H1 (cell line): Measurements from ENCODE around the gene ZSCAN21. TPM values are rescaled to one million over a fixed set of nuclear protein-coding genes. Genes with fewer than 3 reads are reported as not detected.

ENCODE experiments used
- CTCF ChIP-seq, 3 experiments: IDR thresholded peaks; 1 replicate in 2 of 3; 2 replicates in 1 of 3; pipeline versions ENCODE4 v1.5.1 to v1.6.1; 2011; ENCODE audit warnings: low read length in 3 of 3, mild to moderate bottlenecking in 3 of 3, inconsistent platforms in 2 of 3, low read depth in 1 of 3, moderate library complexity in 1 of 3; ENCODE audit not compliant: insufficient read depth in 1 of 3; ENCODE audit errors: control extremely low read depth in 1 of 3
- RAD21 ChIP-seq, 2 experiments: IDR thresholded peaks in 1 of 2; conservative IDR thresholded peaks in 1 of 2; 2 replicates each; pipeline ENCODE4 v1.6.1; 2011; ENCODE audit warnings: low read depth in 2 of 2, low read length in 2 of 2, improper control_type of control experiment in 1 of 2, inconsistent platforms in 1 of 2, mild to moderate bottlenecking in 1 of 2, moderate library complexity in 1 of 2
- RNF2 ChIP-seq: fragments of 200-900, 300-1000 bp; sonication (generic); IDR thresholded peaks from 2 replicates; pipeline ENCODE4 v1.7.1; 2016; ENCODE audit warnings: borderline replicate concordance, low read depth, mild to moderate bottlenecking, antibody characterized with exemption, low read length; ENCODE audit not compliant: poor library complexity, severe bottlenecking; ENCODE audit errors: missing control alignments
- polyA plus RNA-seq, 7 experiments: library from polyadenylated mRNA; depleted of rRNA in 3 of 7; stranded (reverse) in 5 of 7; unstranded in 2 of 7; fragments of >200 nt in 5 of 7; fragments of 200-250 nt in 2 of 7; gene quantifications; 1 replicate in 5 of 7; 2 replicates in 1 of 7; 4 replicates in 1 of 7; pipeline versions ENCODE4 v1.2.1 to v1.2.3, GENCODE V29; 2011 to 2013; ENCODE audit warnings: missing spikeins in 2 of 7, mixed read lengths in 2 of 7
- total RNA-seq: library from RNA; stranded (reverse); fragmentation: NEBNext Ultra II Directional; extraction: Animal tissue kit (Norgen Biotek cat#: 25700); gene quantifications from 2 replicates; pipeline ENCODE4 v1.2.1, GENCODE V29; 2021
- TF ChIP-seq, protein P1 (sequence below): IDR thresholded peaks from 2 replicates; pipeline ENCODE4 v1.6.1; 2012; ENCODE audit warnings: inconsistent platforms

The ZSCAN21 gene
- total and polyA plus RNA-seq, 2 of the 8 experiments (the other 6 are each of a cell fraction or from before 2014, with no cell fraction given): 15.4 to 26.1 TPM

GRCh38 chr7:100082978-100083377, 33.4 kb downstream of the ZSCAN21 start (continued):
- TF ChIP-seq RAD21 (IDR thresholded peaks at IDR 0.05 in 1 of 2, conservative IDR thresholded peaks at IDR 0.05 in 1 of 2; ENCODE audit: low read depth in 2 of 2, low read length in 2 of 2): no peak
- no peak for TF ChIP-seq RNF2
- TF ChIP-seq CTCF (IDR thresholded peaks at IDR 0.05; ENCODE audit: control extremely low read depth in 1 of 3, insufficient read depth in 1 of 3, low read depth in 1 of 3, low read length in 3 of 3): no peak
- TF ChIP-seq, protein P1, sequence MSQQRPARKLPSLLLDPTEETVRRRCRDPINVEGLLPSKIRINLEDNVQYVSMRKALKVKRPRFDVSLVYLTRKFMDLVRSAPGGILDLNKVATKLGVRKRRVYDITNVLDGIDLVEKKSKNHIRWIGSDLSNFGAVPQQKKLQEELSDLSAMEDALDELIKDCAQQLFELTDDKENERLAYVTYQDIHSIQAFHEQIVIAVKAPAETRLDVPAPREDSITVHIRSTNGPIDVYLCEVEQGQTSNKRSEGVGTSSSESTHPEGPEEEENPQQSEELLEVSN: no peak
